ENCODE data around the gene TBC1D22A. TPM values are rescaled to one million over a fixed set of nuclear protein-coding genes. Genes with fewer than 3 reads are reported as not detected.

Gene TBC1D22A
- total and polyA plus RNA-seq, 2 experiments from 2014 or later: 9.6 to 13.3 TPM

GRCh38 chr22:47007496-47007895, 245.0 kb downstream of the TBC1D22A start (continued):
- no peak for TF ChIP-seq ZNF462 (CRISPR knock-in tag; IDR thresholded peaks at IDR 0.05)
- TF ChIP-seq EZH2phosphoT487 (IDR thresholded peaks at IDR 0.05; ENCODE audit: unreplicated experiment): no peak
- TF ChIP-seq CREB1 (CRISPR knock-in tag; IDR thresholded peaks at IDR 0.05; ENCODE audit: low read depth): no peak
- no peak for TF ChIP-seq ETS1 (IDR thresholded peaks at IDR 0.05)
- no peak for TF ChIP-seq ZNF114 (CRISPR knock-in tag; IDR thresholded peaks at IDR 0.05)
- TF ChIP-seq JUNB (IDR thresholded peaks at IDR 0.05; ENCODE audit: unreplicated experiment): no peak
- TF ChIP-seq EZH2 (IDR thresholded peaks at IDR 0.05; ENCODE audit: low read depth, unreplicated experiment): no peak

GRCh38 chr22:47008208-47008885, 245.9 kb downstream of the TBC1D22A start:
- ATAC-seq: no peak
- no peak for DNase-seq (ENCODE audit: low spot score)
- H3K79me2 ChIP-seq (replicated peaks; ENCODE audit: insufficient read depth): no peaks in the 10 kb centered on the region
- H3K36me3 Mint-ChIP-seq (ENCODE audit: low read depth): no peaks in the 10 kb centered on the region; the same call in 2 of the 3 replicates
- no peaks in the 10 kb centered on the region for H3K4me1 ChIP-seq (ENCODE audit: insufficient read depth)
- no peak overlapping the region for H3K4me2 ChIP-seq
- H3K4me3 ChIP-seq: no peak overlapping the region
- no peak overlapping the region for H3K27ac ChIP-seq (ENCODE audit: low read depth)
- H3K27me3 Mint-ChIP-seq (ENCODE audit: insufficient read depth, low read depth, poor library complexity): no peaks in the 10 kb centered on the region
- no peak overlapping the region for H3K27ac Mint-ChIP-seq
- no peak overlapping the region for H3K4me3 Mint-ChIP-seq
- H2AFZ ChIP-seq: no peak overlapping the region
- no peaks in the 10 kb centered on the region for H3F3A ChIP-seq (replicated peaks; ENCODE audit: low read depth)
- no peaks in the 10 kb centered on the region for H3K9me3 Mint-ChIP-seq
- peaks cover 12% of the 10 kb centered on the region for H3K4me1 Mint-ChIP-seq
- H3K36me3 ChIP-seq (ENCODE audit: insufficient read depth): no peaks in the 10 kb centered on the region
- no peaks in the 10 kb centered on the region for H3K27me3 ChIP-seq (ENCODE audit: insufficient read depth)
- H3K9me2 ChIP-seq (ENCODE audit: insufficient read depth): 0 out of 2 replicates have a peak, but pooled peaks cover 3% of the 10 kb centered on the region
- no peaks in the 10 kb centered on the region for H4K20me1 ChIP-seq (replicated peaks; ENCODE audit: insufficient read depth)
- TF ChIP-seq ZNF331 (CRISPR knock-in tag; IDR thresholded peaks at IDR 0.05; ENCODE audit: low read depth) (no peak), STAT1 (IDR thresholded peaks at IDR 0.05; ENCODE audit: unreplicated experiment) (no peak), ETS1 (IDR thresholded peaks at IDR 0.05) (no peak), POLR2AphosphoS5 (IDR thresholded peaks at IDR 0.05; ENCODE audit: low read depth) (no peak), ZNF114 (CRISPR knock-in tag; IDR thresholded peaks at IDR 0.05) (no peak), EZH2phosphoT487 (IDR thresholded peaks at IDR 0.05; ENCODE audit: unreplicated experiment) (no peak)
